ENCODE measurements around the gene PRMT1.
A peak's percentile ranks its signal among the peaks of the same experiment; 100 is the strongest.
"Not testable (repeated sequence)": the region's sequence is repeated elsewhere in the genome, so short reads cannot be mapped to it uniquely, and the experiment has no call there.

PRMT1 gene

GRCh38 chr19:49677231-49677900 lies at the start of gene PRMT1:
TSS of gene PRMT1 (plus strand) at chr19:49677271. CDS start at chr19:49677281, 10 bp downstream.
- peak; percentile 67 for DNase-seq

GRCh38 chr19:49629659-49630058 lies 47.4 kb upstream of the PRMT1 start:
- no peak for DNase-seq

- DNase-seq, result no peak
These were observed 46.0 kb upstream of the PRMT1 start for GRCh38 chr19:49631014-49631588.

GRCh38 chr19:49631610-49632192 lies 45.4 kb upstream of the PRMT1 start:
- no peak for DNase-seq

GRCh38 chr19:49632576-49632975 lies 44.5 kb upstream of the PRMT1 start:
- no peak for DNase-seq

- DNase-seq, result not testable (repeated sequence)
These were observed 43.8 kb upstream of the PRMT1 start for GRCh38 chr19:49633273-49633672.

- no peak for DNase-seq
These were observed 41.4 kb upstream of the PRMT1 start for GRCh38 chr19:49635530-49636232.

- no peak for DNase-seq
These were observed 40.7 kb upstream of the PRMT1 start for GRCh38 chr19:49636233-49636932.

GRCh38 chr19:49637821-49638738 lies 39.0 kb upstream of the PRMT1 start:
- no peak for DNase-seq

- no peak for DNase-seq
These were observed 37.5 kb upstream of the PRMT1 start for GRCh38 chr19:49639401-49640112.

- DNase-seq, result peak; percentile 100
These were observed 36.8 kb upstream of the PRMT1 start, which contains the start of gene RRAS for GRCh38 chr19:49640113-49640898. TSS of gene RRAS (minus strand) at chr19:49640143. CDS start at chr19:49640098, 45 bp downstream.

GRCh38 chr19:49641688-49642491 lies 35.2 kb upstream of the PRMT1 start, which contains the start of gene SCAF1:
TSS of gene SCAF1 (plus strand) at chr19:49642209. CDS start at chr19:49645027, 2,818 bp downstream.
- DNase-seq, result peak; percentile 99

GRCh38 chr19:49642492-49643035 lies 34.5 kb upstream of the PRMT1 start:
- no peak for DNase-seq

GRCh38 chr19:49643466-49643865 lies 33.6 kb upstream of the PRMT1 start:
- DNase-seq, result no peak

GRCh38 chr19:49645592-49645991 lies 31.5 kb upstream of the PRMT1 start:
- DNase-seq, result no peak

GRCh38 chr19:49645995-49646394 lies 31.1 kb upstream of the PRMT1 start:
- DNase-seq, result no peak

GRCh38 chr19:49646586-49646985 lies 30.5 kb upstream of the PRMT1 start:
- no peak for DNase-seq

- no peak for DNase-seq
These were observed 25.8 kb upstream of the PRMT1 start for GRCh38 chr19:49651029-49651819.
